Activated CD4-positive, alpha-beta T cell treated with anti-CD3 and anti-CD28 coated beads, Interleukin-2, amount 10 ng/mL, durations not matched to agents 24 days and 14 days (primary cell): ENCODE measurements around the gene EFNB3. TPM values are rescaled to one million over a fixed set of nuclear protein-coding genes. Genes with fewer than 3 reads are reported as not detected.

ENCODE experiments used
- DNase-seq: peaks from one replicate; pipeline ENCODE4 v3.0.0; 2022
- H3K27ac Mint-ChIP-seq: one replicate; pipeline ENCODE4 v1.8.0; 2022; ENCODE audit warnings: mild to moderate bottlenecking, mixed read lengths
- H3K27me3 Mint-ChIP-seq: one replicate; pipeline ENCODE4 v1.8.0; 2022; ENCODE audit warnings: mixed read lengths
- H3K36me3 Mint-ChIP-seq: one replicate; pipeline ENCODE4 v1.8.0; 2022; ENCODE audit warnings: low read depth, mild to moderate bottlenecking, mixed read lengths
- H3K4me1 Mint-ChIP-seq: one replicate; pipeline ENCODE4 v1.8.0; 2021; ENCODE audit warnings: mixed read lengths
- H3K4me3 Mint-ChIP-seq: one replicate; pipeline ENCODE4 v1.8.0; 2022; ENCODE audit warnings: mild to moderate bottlenecking, moderate library complexity, mixed read lengths
- H3K9me3 Mint-ChIP-seq: one replicate; pipeline ENCODE4 v1.8.0; 2021; ENCODE audit warnings: mixed read lengths
- intact Hi-C: fragments of 100-400 bp; cut with micrococcal nuclease; formaldehyde crosslinking; loops from one replicate; pipeline ENCODE4 v1.15.1; 2023
- total RNA-seq: library from RNA; stranded (reverse); gene quantifications from 2 replicates; pipeline ENCODE4 v1.2.3, GENCODE V29; 2022

EFNB3 gene
- total RNA-seq, 1 donor from 2014 or later = not detected

DNA sequence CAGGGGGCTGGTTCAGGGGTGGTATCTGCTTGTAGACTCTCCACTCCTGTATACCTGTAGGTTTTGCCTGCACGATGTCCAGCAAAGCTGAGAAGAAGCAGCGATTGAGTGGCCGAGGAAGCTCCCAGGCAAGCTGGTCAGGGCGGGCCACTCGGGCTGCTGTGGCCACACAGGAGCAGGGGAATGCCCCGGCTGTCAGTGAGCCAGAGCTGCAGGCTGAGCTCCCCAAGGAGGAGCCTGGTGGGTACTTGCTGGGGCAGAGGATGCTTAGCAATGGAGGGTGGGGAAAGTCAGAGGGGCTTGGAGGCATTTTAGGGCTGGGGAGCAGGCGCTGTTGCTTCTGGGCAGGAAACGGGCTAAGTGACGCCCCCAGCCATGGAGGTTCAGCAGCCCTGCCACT is 14.7 kb downstream of the EFNB3 start:
- Mint-ChIP-seq H3K27me3 (peaks cover 69% of the 10 kb centered on the region), H3K36me3 (no peaks in the 10 kb centered on the region), H3K9me3 (no peaks in the 10 kb centered on the region), H3K27ac (no peak overlapping the region), H3K4me1 (peaks cover 22% of the 10 kb centered on the region), H3K4me3 (no peak overlapping the region)
- intact Hi-C loops = no loop called here
- DNase-seq = no peak

GRCh38 chr17:7720125-7720524 is 15.1 kb downstream of the EFNB3 start:
- Mint-ChIP-seq H3K9me3 (no peaks in the 10 kb centered on the region), H3K27me3 (peaks cover 67% of the 10 kb centered on the region), H3K27ac (no peak overlapping the region), H3K4me3 (no peak overlapping the region), H3K4me1 (peaks cover 22% of the 10 kb centered on the region), H3K36me3 (no peaks in the 10 kb centered on the region)
- intact Hi-C loops = no loop called here
- DNase-seq = no peak

DNA sequence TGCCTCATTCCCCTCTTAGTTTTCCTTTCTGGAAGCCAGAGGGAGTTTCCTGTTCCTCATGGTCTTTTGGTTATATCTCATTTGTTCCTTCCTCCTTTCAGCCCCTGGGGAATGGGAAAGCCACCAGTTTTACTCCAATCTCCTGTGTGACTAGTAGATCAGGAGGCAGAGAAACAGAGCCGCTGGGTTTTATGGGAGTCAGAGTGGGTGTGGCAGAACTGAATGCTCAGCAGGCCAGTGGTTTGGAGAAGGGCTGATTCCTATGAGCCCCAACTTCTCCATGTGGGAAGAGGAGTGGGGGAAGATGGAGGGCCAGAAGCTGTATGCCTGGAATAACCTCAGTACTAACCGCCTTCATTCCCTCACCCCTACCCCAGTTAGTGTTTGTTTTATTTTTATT is 16.6 kb downstream of the EFNB3 start:
- H3K4me1 Mint-ChIP-seq = peaks cover 20% of the 10 kb centered on the region
- peaks cover 57% of the 10 kb centered on the region for H3K27me3 Mint-ChIP-seq
- H3K4me3 Mint-ChIP-seq = no peak overlapping the region
- intact Hi-C loops = no loop called here
- no peaks in the 10 kb centered on the region for H3K36me3 Mint-ChIP-seq
- H3K27ac Mint-ChIP-seq = no peak overlapping the region
- H3K9me3 Mint-ChIP-seq = no peaks in the 10 kb centered on the region
- no peak for DNase-seq

DNA sequence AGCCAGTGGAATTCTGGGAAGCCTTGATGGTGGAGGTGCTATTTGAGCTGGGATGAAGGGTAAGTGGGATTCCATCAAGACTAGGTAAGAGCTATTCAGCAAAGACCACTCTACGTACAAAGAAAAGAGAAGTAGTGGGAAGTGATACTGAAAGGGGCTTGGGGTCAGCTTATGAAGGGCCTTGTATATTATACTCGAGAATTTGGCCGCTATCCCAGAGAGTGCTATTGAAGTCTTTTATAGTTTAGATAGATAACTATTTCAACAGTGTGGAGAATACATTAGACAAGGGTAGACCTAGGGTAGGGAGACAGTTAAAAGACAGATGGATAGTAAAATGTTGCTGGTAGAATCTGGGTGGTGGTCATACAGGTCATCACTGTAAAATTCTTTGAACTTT is 22.9 kb downstream of the EFNB3 start:
- Mint-ChIP-seq H3K9me3 (no peaks in the 10 kb centered on the region), H3K36me3 (no peaks in the 10 kb centered on the region), H3K4me1 (no peaks in the 10 kb centered on the region), H3K27ac (no peak overlapping the region), H3K27me3 (peaks cover 25% of the 10 kb centered on the region), H3K4me3 (no peak overlapping the region)
- no peak for DNase-seq
- intact Hi-C loops = no loop called here

GRCh38 chr17:7729816-7730215 is 24.8 kb downstream of the EFNB3 start:
- Mint-ChIP-seq H3K9me3 (no peaks in the 10 kb centered on the region), H3K27ac (no peak overlapping the region), H3K27me3 (peaks cover 19% of the 10 kb centered on the region), H3K4me1 (no peaks in the 10 kb centered on the region), H3K36me3 (no peaks in the 10 kb centered on the region), H3K4me3 (no peak overlapping the region)
- no peak for DNase-seq
- intact Hi-C loops = no loop called here

GRCh38 chr17:7732981-7733539 is 28.1 kb downstream of the EFNB3 start:
- DNase-seq = no peak
- intact Hi-C loops = no loop called here
- Mint-ChIP-seq H3K27ac (no peak overlapping the region), H3K4me3 (no peak overlapping the region), H3K9me3 (no peaks in the 10 kb centered on the region), H3K4me1 (no peaks in the 10 kb centered on the region), H3K36me3 (no peaks in the 10 kb centered on the region), H3K27me3 (peaks cover 15% of the 10 kb centered on the region)

- no peak for DNase-seq
- Mint-ChIP-seq H3K27ac (no peak overlapping the region), H3K36me3 (no peaks in the 10 kb centered on the region), H3K9me3 (no peaks in the 10 kb centered on the region), H3K27me3 (peaks cover 9% of the 10 kb centered on the region), H3K4me3 (no peak overlapping the region), H3K4me1 (no peaks in the 10 kb centered on the region)
- intact Hi-C loops = no loop called here
These were observed 32.6 kb downstream of the EFNB3 start for GRCh38 chr17:7737601-7738000.

DNA sequence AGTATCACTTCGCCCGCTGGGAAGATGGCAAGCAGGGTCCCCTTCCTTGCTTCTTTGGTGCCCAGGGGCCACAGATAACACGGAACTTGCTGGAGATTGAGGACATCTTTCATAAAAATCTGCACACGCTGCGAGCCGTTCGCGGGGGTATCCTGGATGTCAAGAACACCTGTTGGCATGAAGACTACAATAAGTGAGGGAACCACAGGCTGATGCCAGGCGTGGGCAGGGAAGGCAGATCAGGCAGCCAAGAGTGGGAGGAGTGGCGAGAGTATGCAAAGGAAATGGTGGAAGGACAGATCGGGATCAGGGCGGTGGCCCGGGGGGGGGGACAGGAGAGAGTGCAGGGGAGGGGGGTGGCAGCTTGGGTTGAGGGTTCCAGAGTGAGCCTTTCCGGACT is 34.7 kb downstream of the EFNB3 start:
- intact Hi-C loops = loop anchor here (10.0 kb wide), 1 partner anchor 115 kb away; the partner anchor contains the start of genes CYB5D1, NAA38 and TMEM88
- Mint-ChIP-seq H3K4me3 (no peak overlapping the region), H3K27ac (no peak overlapping the region), H3K36me3 (no peaks in the 10 kb centered on the region), H3K4me1 (no peaks in the 10 kb centered on the region), H3K27me3 (peaks cover 11% of the 10 kb centered on the region), H3K9me3 (no peaks in the 10 kb centered on the region)
- DNase-seq = no peak

GRCh38 chr17:7740481-7741001 is 35.5 kb downstream of the EFNB3 start:
- H3K9me3 Mint-ChIP-seq = no peaks in the 10 kb centered on the region
- intact Hi-C loops = loop anchor here (10.0 kb wide), 1 partner anchor 114 kb away; the partner anchor contains the start of genes CYB5D1, NAA38 and TMEM88
- H3K4me3 Mint-ChIP-seq = no peak overlapping the region
- no peak overlapping the region for H3K27ac Mint-ChIP-seq
- H3K36me3 Mint-ChIP-seq = no peaks in the 10 kb centered on the region
- H3K4me1 Mint-ChIP-seq = no peaks in the 10 kb centered on the region
- H3K27me3 Mint-ChIP-seq = peaks cover 12% of the 10 kb centered on the region
- DNase-seq = no peak

DNA sequence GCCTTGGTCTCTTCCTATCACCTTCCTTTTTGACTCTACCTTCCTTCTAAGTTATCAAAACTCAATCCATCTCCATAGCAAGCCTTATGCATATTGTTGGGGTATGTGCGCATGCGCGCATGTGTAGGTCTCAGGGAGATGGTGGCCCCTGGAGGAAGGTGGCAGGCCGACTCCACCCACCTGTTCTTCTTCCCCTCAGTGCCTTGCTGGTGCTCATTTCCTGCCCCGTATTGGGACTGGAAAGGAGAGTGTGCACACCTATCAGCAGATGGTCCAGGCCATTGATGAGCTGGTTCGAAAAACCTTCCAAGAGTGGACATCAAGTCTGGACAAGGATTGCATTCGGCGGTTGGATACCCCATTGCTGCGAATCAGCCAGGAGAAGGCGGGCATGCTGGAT is 37.7 kb downstream of the EFNB3 start:
- Mint-ChIP-seq H3K27me3 (peaks cover 20% of the 10 kb centered on the region), H3K36me3 (no peaks in the 10 kb centered on the region)
- intact Hi-C loops = loop anchor here (1.0 to 10.0 kb wide), 4 partner anchors 80 to 314 kb away; partner anchors contain the start of genes CYB5D1, NAA38 and TMEM88

GRCh38 chr17:7744416-7744815 is 39.4 kb downstream of the EFNB3 start:
- Mint-ChIP-seq H3K27me3 (peaks cover 23% of the 10 kb centered on the region), H3K27ac (no peak overlapping the region), H3K36me3 (no peaks in the 10 kb centered on the region), H3K4me3 (no peak overlapping the region), H3K4me1 (no peaks in the 10 kb centered on the region), H3K9me3 (no peaks in the 10 kb centered on the region)
- DNase-seq = no peak
- intact Hi-C loops = loop anchor here (10.0 kb wide), 1 partner anchor 110 kb away; the partner anchor contains the start of genes CYB5D1, NAA38 and TMEM88

More for the DNA sequence above, 37.7 kb downstream of the EFNB3 start:
- DNase-seq = no peak
- Mint-ChIP-seq H3K27ac (no peak overlapping the region), H3K4me1 (no peaks in the 10 kb centered on the region), H3K4me3 (no peak overlapping the region), H3K9me3 (no peaks in the 10 kb centered on the region)

GRCh38 chr17:7745748-7746470 is 40.9 kb downstream of the EFNB3 start:
- no peak for DNase-seq
- Mint-ChIP-seq H3K4me3 (no peak overlapping the region), H3K9me3 (no peaks in the 10 kb centered on the region), H3K27me3 (peaks cover 18% of the 10 kb centered on the region), H3K4me1 (no peaks in the 10 kb centered on the region), H3K36me3 (no peaks in the 10 kb centered on the region), H3K27ac (no peak overlapping the region)
- intact Hi-C loops = loop anchor here (10.0 kb wide), 1 partner anchor 109 kb away; the partner anchor contains the start of genes CYB5D1, NAA38 and TMEM88

- intact Hi-C loops = loop anchor here (10.0 kb wide), 1 partner anchor 107 kb away; the partner anchor contains the start of genes CYB5D1, NAA38 and TMEM88
- Mint-ChIP-seq H3K36me3 (no peaks in the 10 kb centered on the region), H3K27ac (no peak overlapping the region), H3K27me3 (peaks cover 18% of the 10 kb centered on the region), H3K9me3 (no peaks in the 10 kb centered on the region), H3K4me3 (no peak overlapping the region), H3K4me1 (no peaks in the 10 kb centered on the region)
- DNase-seq = no peak
These were observed 42.7 kb downstream of the EFNB3 start for GRCh38 chr17:7747635-7748071.
